ENCODE data around the gene TARS3.

DNA sequence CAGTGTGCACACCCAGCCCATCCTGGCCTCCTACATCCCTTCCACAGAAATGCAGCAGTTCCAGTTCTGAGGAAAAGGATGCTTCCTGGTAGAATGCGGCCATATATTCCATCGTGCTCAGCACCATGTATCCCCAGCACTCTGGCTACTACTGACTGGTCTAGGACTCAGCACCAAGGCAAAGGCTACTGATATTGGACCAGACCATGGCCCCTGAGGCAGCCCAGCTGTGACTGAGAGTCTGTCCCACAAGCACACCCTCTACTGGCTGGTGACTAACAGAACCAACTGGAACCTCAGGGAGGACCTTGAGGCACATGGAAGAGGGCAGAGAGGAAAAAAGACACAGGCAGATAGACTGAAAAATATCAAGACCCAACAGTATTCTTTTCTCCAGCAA, 30.0 kb downstream of the TARS3 start:
- TF ChIP-seq CTCF (IDR thresholded peaks at IDR 0.05), result no peak
- TF ChIP-seq POLR2A (IDR thresholded peaks at IDR 0.05), result no peak

Measured in testis (tissue), 2 donors.